ENCODE measurements around the gene ATP10B. TPM values are rescaled to one million over a fixed set of nuclear protein-coding genes. Genes with fewer than 3 reads are reported as not detected.

The ATP10B gene
- total and polyA plus RNA-seq, 2 experiments from 2014 or later = not detected

- WGBS, 2 experiments (ENCODE audit: low coverage in 1 of 2, low lambda C conversion rate in 2 of 2, missing lambda C conversion rate in 2 of 2) = 0 to 5% methylated on average over 2 of the region's 2 CpGs
- in situ Hi-C loops (cut with MboI) = no loop called here
- H2AFZ ChIP-seq = no peak overlapping the region
- H3K9me2 ChIP-seq (ENCODE audit: insufficient read depth) = no peaks in the 10 kb centered on the region
- no peak overlapping the region for H3K4me3 ChIP-seq
- H3K9me3 ChIP-seq (ENCODE audit: low read depth) = no peaks in the 10 kb centered on the region
- TF ChIP-seq EZH2 (IDR thresholded peaks at IDR 0.05; ENCODE audit: insufficient read depth, poor library complexity, severe bottlenecking) = no peak
- no peak for TF ChIP-seq EZH2phosphoT487 (IDR thresholded peaks at IDR 0.05; ENCODE audit: insufficient read depth, low read depth)
- no peaks in the 10 kb centered on the region for H3K36me3 ChIP-seq (ENCODE audit: low read depth)
- no peaks in the 10 kb centered on the region for H3K4me1 ChIP-seq (ENCODE audit: insufficient read depth)
- H3K27me3 ChIP-seq (replicated peaks; ENCODE audit: insufficient read depth) = no peaks in the 10 kb centered on the region
- no peak for DNase-seq
- H4K20me1 ChIP-seq (ENCODE audit: insufficient read depth) = no peaks in the 10 kb centered on the region
- H3K4me2 ChIP-seq (ENCODE audit: unreplicated experiment) = no peak overlapping the region
- H3K79me2 ChIP-seq (ENCODE audit: insufficient read depth) = no peaks in the 10 kb centered on the region
- no peaks in the 10 kb centered on the region for H3F3A ChIP-seq (ENCODE audit: insufficient read depth)
- H3K9ac ChIP-seq = no peak overlapping the region
- no peak overlapping the region for H3K27ac ChIP-seq
Observed at GRCh38 chr5:160629003-160629402, 223.0 kb downstream of the ATP10B start.

GRCh38 chr5:160628619-160628968, 223.4 kb downstream of the ATP10B start:
- no peaks in the 10 kb centered on the region for H3K9me2 ChIP-seq (ENCODE audit: insufficient read depth)
- no peaks in the 10 kb centered on the region for H3K36me3 ChIP-seq (ENCODE audit: low read depth)
- no peaks in the 10 kb centered on the region for H3K9me3 ChIP-seq (ENCODE audit: low read depth)
- H3K27me3 ChIP-seq (replicated peaks; ENCODE audit: insufficient read depth) = no peaks in the 10 kb centered on the region
- DNase-seq = no peak
- TF ChIP-seq EZH2phosphoT487 (IDR thresholded peaks at IDR 0.05; ENCODE audit: insufficient read depth, low read depth) (no peak), EZH2 (IDR thresholded peaks at IDR 0.05; ENCODE audit: insufficient read depth, poor library complexity, severe bottlenecking) (no peak)
- no peak overlapping the region for H3K27ac ChIP-seq
- WGBS, 2 experiments (ENCODE audit: low coverage in 1 of 2, low lambda C conversion rate in 2 of 2, missing lambda C conversion rate in 2 of 2) = 4 to 5% methylated on average over 1 of the region's 1 CpG
- H3K4me1 ChIP-seq (ENCODE audit: insufficient read depth) = no peaks in the 10 kb centered on the region
- H3K9ac ChIP-seq = no peak overlapping the region
- H3F3A ChIP-seq (ENCODE audit: insufficient read depth) = no peaks in the 10 kb centered on the region
- no peak overlapping the region for H3K4me3 ChIP-seq
- in situ Hi-C loops (cut with MboI) = no loop called here
- no peaks in the 10 kb centered on the region for H3K79me2 ChIP-seq (ENCODE audit: insufficient read depth)
- H2AFZ ChIP-seq = no peak overlapping the region
- no peaks in the 10 kb centered on the region for H4K20me1 ChIP-seq (ENCODE audit: insufficient read depth)
- no peak overlapping the region for H3K4me2 ChIP-seq (ENCODE audit: unreplicated experiment)

GRCh38 chr5:160627921-160628618, 223.9 kb downstream of the ATP10B start:
- in situ Hi-C loops (cut with MboI) = no loop called here
- Histone ChIP-seq H3K36me3 (ENCODE audit: low read depth) (no peaks in the 10 kb centered on the region), H3K4me1 (ENCODE audit: insufficient read depth) (no peaks in the 10 kb centered on the region), H3K27me3 (replicated peaks; ENCODE audit: insufficient read depth) (no peaks in the 10 kb centered on the region), H3K79me2 (ENCODE audit: insufficient read depth) (no peaks in the 10 kb centered on the region), H3K9ac (no peak overlapping the region), H2AFZ (no peak overlapping the region), H3K4me2 (ENCODE audit: unreplicated experiment) (no peak overlapping the region), H3F3A (ENCODE audit: insufficient read depth) (no peaks in the 10 kb centered on the region), H3K27ac (no peak overlapping the region), H3K9me3 (ENCODE audit: low read depth) (no peaks in the 10 kb centered on the region), H4K20me1 (ENCODE audit: insufficient read depth) (no peaks in the 10 kb centered on the region), H3K9me2 (ENCODE audit: insufficient read depth) (no peaks in the 10 kb centered on the region), H3K4me3 (no peak overlapping the region)
- WGBS, 2 experiments (ENCODE audit: low coverage in 1 of 2, low lambda C conversion rate in 2 of 2, missing lambda C conversion rate in 2 of 2) = 1 to 2% methylated on average over 5 of the region's 5 CpGs
- DNase-seq = no peak
- no peak for TF ChIP-seq EZH2 (IDR thresholded peaks at IDR 0.05; ENCODE audit: insufficient read depth, poor library complexity, severe bottlenecking)
- TF ChIP-seq EZH2phosphoT487 (IDR thresholded peaks at IDR 0.05; ENCODE audit: insufficient read depth, low read depth) = no peak

- TF ChIP-seq EZH2 (IDR thresholded peaks at IDR 0.05; ENCODE audit: insufficient read depth, poor library complexity, severe bottlenecking) (no peak), EZH2phosphoT487 (IDR thresholded peaks at IDR 0.05; ENCODE audit: insufficient read depth, low read depth) (no peak)
- Histone ChIP-seq H3K4me1 (ENCODE audit: insufficient read depth) (no peaks in the 10 kb centered on the region), H3K9ac (no peak overlapping the region), H3F3A (ENCODE audit: insufficient read depth) (no peaks in the 10 kb centered on the region), H3K36me3 (ENCODE audit: low read depth) (no peaks in the 10 kb centered on the region), H3K79me2 (ENCODE audit: insufficient read depth) (no peaks in the 10 kb centered on the region), H3K4me3 (no peak overlapping the region), H3K9me2 (ENCODE audit: insufficient read depth) (no peaks in the 10 kb centered on the region), H4K20me1 (ENCODE audit: insufficient read depth) (no peaks in the 10 kb centered on the region), H3K4me2 (ENCODE audit: unreplicated experiment) (no peak overlapping the region), H3K9me3 (ENCODE audit: low read depth) (no peaks in the 10 kb centered on the region), H2AFZ (no peak overlapping the region), H3K27me3 (replicated peaks; ENCODE audit: insufficient read depth) (no peaks in the 10 kb centered on the region), H3K27ac (no peak overlapping the region)
- 32 to 35% methylated on average over 7 of the region's 7 CpGs for WGBS, 2 experiments (ENCODE audit: low coverage in 1 of 2, low lambda C conversion rate in 2 of 2, missing lambda C conversion rate in 2 of 2)
- DNase-seq = no peak
- in situ Hi-C loops (cut with MboI) = no loop called here
Observed at GRCh38 chr5:160626322-160626721, 225.7 kb downstream of the ATP10B start.

Data from GM23248 (cell line).